Measurements from ENCODE around the gene IDH3B. TPM values are rescaled to one million over a fixed set of nuclear protein-coding genes. Genes with fewer than 3 reads are reported as not detected.

The IDH3B gene
- total and polyA plus RNA-seq, 8 donors = 27.3 to 83.3 (median 34.8) TPM

GRCh38 chr20:2658414-2659354 is 5.3 kb downstream of the IDH3B start:
- TF ChIP-seq CTCF (IDR thresholded peaks at IDR 0.05) = no peak
- H3K36me3 ChIP-seq = peaks cover 7 to 70% (median 21%) of the 10 kb centered on the region in 3 donors
- no peak for ATAC-seq

GRCh38 chr20:2657674-2658073 is 6.3 kb downstream of the IDH3B start:
- TF ChIP-seq CTCF (IDR thresholded peaks at IDR 0.05) = no peak
- H3K27me3 ChIP-seq = no peaks in the 10 kb centered on the region
- no peak for FAIRE-seq
- intact Hi-C loops (cut with DNase I) = no loop called here
- 80 to 93% methylated on average over 5 of the region's 5 CpGs for WGBS, 2 donors
- peaks cover 7 to 70% (median 21%) of the 10 kb centered on the region in 3 donors for H3K36me3 ChIP-seq
- DNase-seq = no peak
- ATAC-seq = no peak
- H3K4me1 ChIP-seq = peaks cover 0 to 9% (median 0%) of the 10 kb centered on the region in 3 donors
- no peaks in the 10 kb centered on the region for H3K9me3 ChIP-seq
- no peak overlapping the region for H3K4me3 ChIP-seq
- no peak overlapping the region for H3K27ac ChIP-seq

More at GRCh38 chr20:2658414-2659354, 5.3 kb downstream of the IDH3B start:
- FAIRE-seq (no peak), DNase-seq (no peak)
- intact Hi-C loops (cut with DNase I) = no loop called here
- WGBS, 2 donors = 76 to 78% methylated on average over 13 of the region's 13 CpGs
- Histone ChIP-seq H3K27ac (no peak overlapping the region), H3K4me1 (peaks cover 0 to 14% (median 0%) of the 10 kb centered on the region in 3 donors), H3K9me3 (no peaks in the 10 kb centered on the region), H3K27me3 (no peaks in the 10 kb centered on the region), H3K4me3 (no peak overlapping the region)

- Histone ChIP-seq H3K9me3 (no peaks in the 10 kb centered on the region), H3K4me1 (peaks cover 0 to 9% (median 0%) of the 10 kb centered on the region in 3 donors), H3K4me3 (no peak overlapping the region), H3K36me3 (peaks cover 7 to 70% (median 21%) of the 10 kb centered on the region in 3 donors), H3K27me3 (no peaks in the 10 kb centered on the region), H3K27ac (no peak overlapping the region)
- no peak for DNase-seq
- FAIRE-seq = no peak
- intact Hi-C loops (cut with DNase I) = no loop called here
- 83 to 88% methylated on average over 5 of the region's 5 CpGs for WGBS, 2 donors
- no peak for TF ChIP-seq CTCF (IDR thresholded peaks at IDR 0.05)
- ATAC-seq = no peak
Measured at GRCh38 chr20:2657241-2657640, 6.8 kb downstream of the IDH3B start.

GRCh38 chr20:2656471-2657117 is 7.4 kb downstream of the IDH3B start:
- peaks cover 0 to 9% (median 0%) of the 10 kb centered on the region in 3 donors for H3K4me1 ChIP-seq
- DNase-seq (no peak), FAIRE-seq (no peak), ATAC-seq (no peak)
- WGBS, 2 donors = 85 to 91% methylated on average over 12 of the region's 12 CpGs
- H3K9me3 ChIP-seq = no peaks in the 10 kb centered on the region
- H3K36me3 ChIP-seq = peaks cover 7 to 65% (median 21%) of the 10 kb centered on the region in 3 donors
- no peak for TF ChIP-seq CTCF (IDR thresholded peaks at IDR 0.05)
- no peaks in the 10 kb centered on the region for H3K27me3 ChIP-seq
- intact Hi-C loops (cut with DNase I) = no loop called here
- H3K4me3 ChIP-seq = no peak overlapping the region
- H3K27ac ChIP-seq = no peak overlapping the region
